Fibroblast of lung (primary cell): ENCODE measurements around the gene BATF3. TPM values are rescaled to one million over a fixed set of nuclear protein-coding genes. Genes with fewer than 3 reads are reported as not detected.
"Not testable (repeated sequence)": the region's sequence is repeated elsewhere in the genome, so short reads cannot be mapped to it uniquely, and the experiment has no call there.

Experiments
- DNase-seq, 2 donors: peaks; one replicate each; pipeline versions ENCODE4 v3.0.0 to v3.0.0-alpha.2; 2010; ENCODE audit warnings: low read depth in 2 of 2
- H2AFZ ChIP-seq: 2 replicates; pipeline ENCODE4 v1.5.1; 2012; ENCODE audit warnings: low read length, control low read depth, inconsistent platforms
- H3K27ac ChIP-seq: 2 replicates; pipeline ENCODE4 v1.5.1; 2011; ENCODE audit warnings: low read length, control low read depth; ENCODE audit not compliant: insufficient read depth
- H3K27me3 ChIP-seq: 2 replicates; pipeline ENCODE4 v1.5.1; 2011; ENCODE audit warnings: mild to moderate bottlenecking, low read length; ENCODE audit not compliant: control insufficient read depth, insufficient read depth
- H3K36me3 ChIP-seq: 2 replicates; pipeline ENCODE4 v1.5.1; 2011; ENCODE audit warnings: low read length; ENCODE audit not compliant: control insufficient read depth, insufficient read depth
- H3K4me1 ChIP-seq: 2 replicates; pipeline ENCODE4 v1.5.1; 2011; ENCODE audit warnings: low read length; ENCODE audit not compliant: control insufficient read depth, insufficient read depth; ENCODE audit errors: extremely low read depth
- H3K4me2 ChIP-seq: 2 replicates; pipeline ENCODE4 v1.5.1; 2011; ENCODE audit warnings: low read length, control low read depth; ENCODE audit not compliant: insufficient read depth; ENCODE audit errors: extremely low read depth
- H3K4me3 ChIP-seq, 4 experiments: fragments of 200-600 bp in 1 of 4; sonication (generic) in 1 of 4; replicated peaks in 1 of 4; 2 replicates each; pipeline ENCODE4 v1.5.1; 2011 to 2016; ENCODE audit warnings: low read length in 4 of 4, low read depth in 3 of 4, mild to moderate bottlenecking in 3 of 4, control low read depth in 2 of 4, inconsistent platforms in 1 of 4, mixed read lengths in 1 of 4; ENCODE audit not compliant: insufficient read depth in 1 of 4; ENCODE audit errors: control extremely low read depth in 1 of 4
- H3K79me2 ChIP-seq: 2 replicates; pipeline ENCODE4 v1.5.1; 2012; ENCODE audit warnings: mild to moderate bottlenecking, low read length, inconsistent platforms; ENCODE audit not compliant: control insufficient read depth, insufficient read depth
- H3K9ac ChIP-seq: 2 replicates; pipeline ENCODE4 v1.5.1; 2011; ENCODE audit warnings: mild to moderate bottlenecking, low read length, control low read depth; ENCODE audit not compliant: insufficient read depth
- H3K9me3 ChIP-seq: 2 replicates; pipeline ENCODE4 v1.5.1; 2012; ENCODE audit warnings: low read depth, low read length; ENCODE audit not compliant: control insufficient read depth, insufficient read depth
- H4K20me1 ChIP-seq: 2 replicates; pipeline ENCODE4 v1.5.1; 2011; ENCODE audit warnings: low read length; ENCODE audit not compliant: control insufficient read depth, insufficient read depth; ENCODE audit errors: extremely low read depth
- CTCF ChIP-seq, 2 donors: IDR thresholded peaks in 1 of 2; conservative IDR thresholded peaks in 1 of 2; 1 replicate in 1 of 2; 2 replicates in 1 of 2; pipeline ENCODE4 v1.5.1; 2011 to 2012; ENCODE audit warnings: low read length in 2 of 2, control low read depth in 1 of 2, inconsistent platforms in 1 of 2, low read depth in 1 of 2, mild to moderate bottlenecking in 1 of 2
- EZH2 ChIP-seq: IDR thresholded peaks from 2 replicates; pipeline ENCODE4 v1.5.1; 2012; ENCODE audit warnings: low read length, control low read depth, mild to moderate bottlenecking; ENCODE audit errors: missing control alignments
- polyA plus RNA-seq, 2 donors: library from polyadenylated mRNA; depleted of rRNA in 1 of 2; stranded (reverse) in 1 of 2; unstranded in 1 of 2; fragments of >200 nt; gene quantifications; 2 replicates each; pipeline ENCODE4 v1.2.1, GENCODE V29; 2011 to 2012; ENCODE audit warnings: missing spikeins in 1 of 2
- total RNA-seq: library from RNA; depleted of rRNA; stranded (reverse); fragments of >200 nt; gene quantifications from 2 replicates; pipeline ENCODE4 v1.2.1, GENCODE V29; 2014

Gene BATF3
- total and polyA plus RNA-seq, 2 donors (not counting 1 experiment from before 2014, with no cell fraction given), result 6.8 to 9.1 TPM

- TF ChIP-seq EZH2, result no peak
- TF ChIP-seq CTCF (conservative IDR thresholded peaks at IDR 0.05 in 1 of 2, IDR thresholded peaks at IDR 0.05 in 1 of 2; ENCODE audit: low read depth in 1 of 2, low read length in 2 of 2), result no peak
- Histone ChIP-seq H3K4me1 (no peaks in the 10 kb centered on the region), H4K20me1 (no peaks in the 10 kb centered on the region), H3K9ac (no peak overlapping the region), H3K9me3 (no peaks in the 10 kb centered on the region), H2AFZ (no peak overlapping the region), H3K4me2 (peak overlapping the region; percentile 9), H3K4me3 (no peak overlapping the region), H3K36me3 (peaks cover 2% of the 10 kb centered on the region), H3K27me3 (no peaks in the 10 kb centered on the region), H3K79me2 (no peaks in the 10 kb centered on the region), H3K27ac (peak overlapping the region; percentile 43)
- DNase-seq, result peak; percentile 31 to 93
These were observed 27.9 kb upstream of the BATF3 start for GRCh38 chr1:212727386-212728181.

- H3K4me3 ChIP-seq, H3K79me2 ChIP-seq, H4K20me1 ChIP-seq, H3K4me1 ChIP-seq, H3K27ac ChIP-seq, DNase-seq, H3K4me2 ChIP-seq, H3K36me3 ChIP-seq, H2AFZ ChIP-seq, H3K9ac ChIP-seq, H3K27me3 ChIP-seq, H3K9me3 ChIP-seq: not testable (repeated sequence)
These were observed 25.0 kb upstream of the BATF3 start for GRCh38 chr1:212724679-212725078.

GRCh38 chr1:212722270-212722957, 22.8 kb upstream of the BATF3 start:
- no peaks in the 10 kb centered on the region for H3K9me3 ChIP-seq
- no peaks in the 10 kb centered on the region for H3K79me2 ChIP-seq

More at GRCh38 chr1:212722270-212722957, 22.8 kb upstream of the BATF3 start:
- Histone ChIP-seq H3K27me3 (no peaks in the 10 kb centered on the region), H4K20me1 (no peaks in the 10 kb centered on the region), H3K9ac (no peak overlapping the region), H3K36me3 (peaks cover 2% of the 10 kb centered on the region), H3K4me1 (no peaks in the 10 kb centered on the region), H3K4me2 (no peak overlapping the region), H3K4me3 (no peak overlapping the region), H3K27ac (no peak overlapping the region), H2AFZ (no peak overlapping the region)
- no peak for DNase-seq
- no peak for TF ChIP-seq EZH2
- no peak for TF ChIP-seq CTCF (conservative IDR thresholded peaks at IDR 0.05 in 1 of 2, IDR thresholded peaks at IDR 0.05 in 1 of 2; ENCODE audit: low read depth in 1 of 2, low read length in 2 of 2)
